ENCODE results near the gene TMEM245.
A peak's percentile ranks its signal among the peaks of the same experiment; 100 is the strongest.

The TMEM245 gene

DNA sequence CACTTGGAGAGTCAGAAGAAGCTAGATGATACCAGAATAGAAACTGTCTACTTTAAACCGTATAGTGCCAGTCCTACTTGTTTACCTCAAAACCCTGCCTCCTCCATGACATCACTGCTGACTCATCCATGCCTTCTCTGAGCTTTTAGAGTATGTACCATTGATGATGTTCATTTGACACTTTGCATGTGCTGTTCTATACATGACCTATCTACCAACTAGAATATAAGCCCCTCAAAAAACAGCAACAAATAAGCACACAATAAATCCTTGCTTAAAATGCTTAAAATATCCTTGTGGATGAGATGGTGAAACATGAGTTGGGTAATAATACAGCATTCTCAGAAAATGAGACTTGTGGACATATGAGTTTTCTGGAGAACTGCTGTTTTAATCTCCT lies 109.0 kb downstream of the TMEM245 start:
- TF ChIP-seq, protein P1, sequence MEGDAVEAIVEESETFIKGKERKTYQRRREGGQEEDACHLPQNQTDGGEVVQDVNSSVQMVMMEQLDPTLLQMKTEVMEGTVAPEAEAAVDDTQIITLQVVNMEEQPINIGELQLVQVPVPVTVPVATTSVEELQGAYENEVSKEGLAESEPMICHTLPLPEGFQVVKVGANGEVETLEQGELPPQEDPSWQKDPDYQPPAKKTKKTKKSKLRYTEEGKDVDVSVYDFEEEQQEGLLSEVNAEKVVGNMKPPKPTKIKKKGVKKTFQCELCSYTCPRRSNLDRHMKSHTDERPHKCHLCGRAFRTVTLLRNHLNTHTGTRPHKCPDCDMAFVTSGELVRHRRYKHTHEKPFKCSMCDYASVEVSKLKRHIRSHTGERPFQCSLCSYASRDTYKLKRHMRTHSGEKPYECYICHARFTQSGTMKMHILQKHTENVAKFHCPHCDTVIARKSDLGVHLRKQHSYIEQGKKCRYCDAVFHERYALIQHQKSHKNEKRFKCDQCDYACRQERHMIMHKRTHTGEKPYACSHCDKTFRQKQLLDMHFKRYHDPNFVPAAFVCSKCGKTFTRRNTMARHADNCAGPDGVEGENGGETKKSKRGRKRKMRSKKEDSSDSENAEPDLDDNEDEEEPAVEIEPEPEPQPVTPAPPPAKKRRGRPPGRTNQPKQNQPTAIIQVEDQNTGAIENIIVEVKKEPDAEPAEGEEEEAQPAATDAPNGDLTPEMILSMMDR (IDR thresholded peaks at IDR 0.05; ENCODE audit: low read depth, low read length) = no peak
- DNase-seq (ENCODE audit: low read depth in 2 of 2) = peak; percentile 75 to 84
- H3K4me3 ChIP-seq (replicated peaks in 1 of 2; ENCODE audit: low read depth in 2 of 2, low read length in 2 of 2) = no peak overlapping the region

DNA sequence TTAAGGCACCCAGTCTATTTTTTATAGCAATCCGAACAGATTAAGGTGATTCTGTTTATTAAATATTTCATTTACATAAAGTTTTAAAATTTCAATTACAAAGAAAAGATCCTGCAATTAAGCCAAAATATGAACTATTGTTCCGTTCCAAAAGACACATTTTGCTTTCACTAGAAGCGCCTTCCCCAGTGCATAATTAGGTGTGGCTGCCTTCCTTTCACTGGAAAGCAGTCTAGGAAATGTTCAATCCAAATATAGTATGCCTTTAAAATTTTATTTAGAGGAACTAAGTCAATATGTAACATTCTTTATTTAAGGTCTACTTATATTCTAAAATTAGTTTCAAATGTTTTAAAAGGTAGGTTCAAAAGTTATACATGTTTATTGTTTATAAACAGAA lies 114.1 kb downstream of the TMEM245 start:
- DNase-seq (ENCODE audit: low read depth in 2 of 2) = no peak
- no peak overlapping the region for H3K4me3 ChIP-seq (replicated peaks in 1 of 2; ENCODE audit: low read depth in 2 of 2, low read length in 2 of 2)
- TF ChIP-seq, protein P1 (IDR thresholded peaks at IDR 0.05; ENCODE audit: low read depth, low read length) = no peak

DNA sequence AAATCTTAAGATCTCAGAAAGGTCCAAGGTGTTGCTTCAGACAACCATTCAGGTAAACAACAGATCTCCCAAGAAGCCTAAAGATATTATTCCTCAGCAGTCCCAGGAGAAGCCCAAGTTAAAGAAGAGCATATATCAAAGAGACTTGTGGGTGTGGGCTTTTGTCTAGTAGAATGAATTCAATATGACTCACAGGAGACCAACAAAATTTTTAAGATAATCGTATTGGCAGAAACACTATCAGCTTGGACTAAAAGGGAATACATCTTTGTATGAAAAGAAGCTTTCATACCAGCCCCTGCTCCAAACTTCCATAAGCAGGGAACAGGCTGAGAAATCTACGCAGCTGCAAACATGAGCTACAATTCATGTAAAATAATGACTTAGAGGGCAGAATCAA lies 116.6 kb downstream of the TMEM245 start:
- no peak overlapping the region for H3K4me3 ChIP-seq (replicated peaks in 1 of 2; ENCODE audit: low read depth in 2 of 2, low read length in 2 of 2)
- no peak for DNase-seq (ENCODE audit: low read depth in 2 of 2)
- TF ChIP-seq, protein P1 (IDR thresholded peaks at IDR 0.05; ENCODE audit: low read depth, low read length) = no peak

DNA sequence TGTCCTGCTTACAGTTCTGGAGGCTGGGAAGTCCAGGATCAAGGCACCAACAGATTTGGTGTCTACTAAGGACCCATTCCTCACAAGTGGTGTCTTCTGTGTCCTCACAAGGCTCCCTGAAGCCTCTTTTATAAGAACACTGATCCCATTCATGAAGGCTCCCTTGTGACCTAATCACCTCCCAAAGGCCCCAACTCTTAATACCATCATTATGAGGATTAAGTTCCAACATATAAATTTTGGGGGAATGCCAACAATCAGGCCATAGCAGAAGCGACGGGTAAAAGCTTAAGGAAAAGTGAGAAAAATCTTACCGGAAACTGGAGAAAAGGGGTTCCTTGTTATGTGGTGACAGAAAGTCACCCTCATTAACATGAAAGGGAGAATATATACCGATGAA lies 117.6 kb downstream of the TMEM245 start:
- TF ChIP-seq, protein P1 (IDR thresholded peaks at IDR 0.05; ENCODE audit: low read depth, low read length) = no peak
- H3K4me3 ChIP-seq (replicated peaks in 1 of 2; ENCODE audit: low read depth in 2 of 2, low read length in 2 of 2) = no peak overlapping the region
- no peak for DNase-seq (ENCODE audit: low read depth in 2 of 2)

DNA sequence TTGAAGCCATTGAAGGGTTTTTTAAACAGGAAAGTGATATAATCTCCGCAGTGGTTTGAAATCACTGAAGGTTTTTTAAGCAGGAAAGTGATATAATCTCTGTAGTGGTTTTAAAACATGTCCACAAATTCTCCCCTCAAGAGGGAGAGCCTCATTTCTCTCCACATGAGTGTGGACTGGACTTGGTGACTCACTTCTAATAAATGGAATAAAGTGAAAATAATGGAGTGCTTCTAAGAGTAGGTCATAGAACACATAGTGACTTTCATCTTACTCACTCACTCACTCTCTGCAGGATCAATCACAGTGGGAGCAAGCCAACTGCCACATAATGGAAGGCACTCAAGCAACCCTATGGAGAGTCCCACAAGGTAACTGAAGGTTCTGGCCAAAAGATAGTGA lies 118.5 kb downstream of the TMEM245 start:
- TF ChIP-seq, protein P1 (IDR thresholded peaks at IDR 0.05; ENCODE audit: low read depth, low read length) = no peak
- peak; percentile 50 to 88 for DNase-seq (ENCODE audit: low read depth in 2 of 2)
- no peak overlapping the region for H3K4me3 ChIP-seq (replicated peaks in 1 of 2; ENCODE audit: low read depth in 2 of 2, low read length in 2 of 2)

DNA sequence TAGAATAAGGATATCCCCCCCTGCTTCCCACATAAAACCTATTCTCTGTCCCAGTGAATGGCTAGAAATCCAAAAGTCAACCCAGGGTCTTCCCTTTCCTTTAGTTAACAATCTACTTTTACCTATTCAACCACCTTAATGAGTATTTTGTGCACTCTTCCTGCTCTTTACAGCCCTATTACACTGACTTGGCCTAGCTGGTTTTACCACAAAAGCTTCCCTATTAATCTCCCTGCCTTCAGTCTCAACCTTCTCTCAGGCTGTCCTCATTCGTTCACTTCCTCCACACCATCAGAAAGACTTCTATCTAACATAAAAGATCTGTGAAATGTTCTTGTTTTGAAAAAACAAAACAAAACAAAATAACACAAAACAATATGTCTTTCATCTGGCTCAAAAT lies 122.6 kb downstream of the TMEM245 start:
- no peak for DNase-seq (ENCODE audit: low read depth in 2 of 2)
- no peak overlapping the region for H3K4me3 ChIP-seq (replicated peaks in 1 of 2; ENCODE audit: low read depth in 2 of 2, low read length in 2 of 2)
- TF ChIP-seq, protein P1 (IDR thresholded peaks at IDR 0.05; ENCODE audit: low read depth, low read length) = no peak

DNA sequence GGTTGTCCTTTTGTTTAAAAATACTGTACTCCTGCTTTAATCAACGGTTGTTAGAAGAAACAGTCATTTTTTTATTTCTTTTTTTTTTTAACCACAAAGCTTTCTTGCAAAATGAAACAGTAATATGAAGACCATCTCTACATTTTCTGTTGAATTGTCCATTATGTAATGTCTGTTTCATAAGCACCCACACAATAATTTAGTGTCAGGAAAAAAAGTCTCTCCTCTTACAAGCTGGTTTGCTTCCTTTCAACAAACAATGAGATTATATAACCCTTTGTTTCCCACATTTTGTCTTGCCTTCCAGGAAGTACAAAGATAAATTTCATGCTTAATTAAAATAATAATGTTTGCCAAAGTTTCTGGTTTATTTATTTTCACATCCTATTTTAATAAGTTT lies 123.1 kb downstream of the TMEM245 start:
- TF ChIP-seq, protein P1 (IDR thresholded peaks at IDR 0.05; ENCODE audit: low read depth, low read length) = no peak
- no peak for DNase-seq (ENCODE audit: low read depth in 2 of 2)
- no peak overlapping the region for H3K4me3 ChIP-seq (replicated peaks in 1 of 2; ENCODE audit: low read depth in 2 of 2, low read length in 2 of 2)

All from cardiac fibroblast (primary cell).